ENCODE data around the gene FAM241A. TPM values are rescaled to one million over a fixed set of nuclear protein-coding genes. Genes with fewer than 3 reads are reported as not detected.
A peak's percentile ranks its signal among the peaks of the same experiment; 100 is the strongest.
"Not testable (repeated sequence)": the region's sequence is repeated elsewhere in the genome, so short reads cannot be mapped to it uniquely, and the experiment has no call there.

Gene FAM241A
- total and polyA plus RNA-seq, 9 of the 15 experiments (the other 6 are each of a cell fraction or from before 2014, with no cell fraction given) = 2.3 to 8.5 (median 5.3) TPM

DNA sequence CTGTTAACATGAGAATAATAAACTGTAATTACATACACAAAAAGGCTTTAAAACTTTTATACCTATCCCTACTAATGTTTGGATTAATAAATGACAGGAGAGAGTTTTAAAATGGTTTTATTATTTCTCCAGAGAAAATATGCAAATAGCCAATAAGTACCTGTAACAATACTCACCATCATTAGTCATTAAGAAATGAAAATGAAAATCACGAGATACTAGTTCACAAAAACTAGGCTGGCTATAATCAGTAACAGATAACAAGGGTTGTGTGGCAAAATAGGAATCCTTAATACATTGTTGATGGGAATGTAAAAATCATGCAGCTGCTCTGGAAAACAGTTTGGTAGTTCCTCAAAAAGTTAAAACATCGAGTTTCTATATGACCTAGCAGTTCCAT lies 61.2 kb downstream of the FAM241A start (continued):
- TF ChIP-seq MAFG (tag; conservative IDR thresholded peaks at IDR 0.05) (no peak), RB1 (IDR thresholded peaks at IDR 0.05; ENCODE audit: low read depth) (no peak), SREBF2 (CRISPR knock-in tag; IDR thresholded peaks at IDR 0.05) (no peak), CHCHD3 (CRISPR knock-in tag; IDR thresholded peaks at IDR 0.05) (no peak), SIN3B (IDR thresholded peaks at IDR 0.05; ENCODE audit: low read depth) (no peak), ARID1B (IDR thresholded peaks at IDR 0.05) (no peak), NCOA4 (IDR thresholded peaks at IDR 0.05; ENCODE audit: partially characterized antibody) (no peak), SMC3 (conservative IDR thresholded peaks at IDR 0.05; ENCODE audit: insufficient read depth, low read depth, low read length) (no peak), SREBF1 (IDR thresholded peaks at IDR 0.05; ENCODE audit: borderline replicate concordance, low read depth, low read length) (no peak), TCFL5 (CRISPR knock-in tag; conservative IDR thresholded peaks at IDR 0.05) (no peak)
- TF ChIP-seq, protein P1, sequence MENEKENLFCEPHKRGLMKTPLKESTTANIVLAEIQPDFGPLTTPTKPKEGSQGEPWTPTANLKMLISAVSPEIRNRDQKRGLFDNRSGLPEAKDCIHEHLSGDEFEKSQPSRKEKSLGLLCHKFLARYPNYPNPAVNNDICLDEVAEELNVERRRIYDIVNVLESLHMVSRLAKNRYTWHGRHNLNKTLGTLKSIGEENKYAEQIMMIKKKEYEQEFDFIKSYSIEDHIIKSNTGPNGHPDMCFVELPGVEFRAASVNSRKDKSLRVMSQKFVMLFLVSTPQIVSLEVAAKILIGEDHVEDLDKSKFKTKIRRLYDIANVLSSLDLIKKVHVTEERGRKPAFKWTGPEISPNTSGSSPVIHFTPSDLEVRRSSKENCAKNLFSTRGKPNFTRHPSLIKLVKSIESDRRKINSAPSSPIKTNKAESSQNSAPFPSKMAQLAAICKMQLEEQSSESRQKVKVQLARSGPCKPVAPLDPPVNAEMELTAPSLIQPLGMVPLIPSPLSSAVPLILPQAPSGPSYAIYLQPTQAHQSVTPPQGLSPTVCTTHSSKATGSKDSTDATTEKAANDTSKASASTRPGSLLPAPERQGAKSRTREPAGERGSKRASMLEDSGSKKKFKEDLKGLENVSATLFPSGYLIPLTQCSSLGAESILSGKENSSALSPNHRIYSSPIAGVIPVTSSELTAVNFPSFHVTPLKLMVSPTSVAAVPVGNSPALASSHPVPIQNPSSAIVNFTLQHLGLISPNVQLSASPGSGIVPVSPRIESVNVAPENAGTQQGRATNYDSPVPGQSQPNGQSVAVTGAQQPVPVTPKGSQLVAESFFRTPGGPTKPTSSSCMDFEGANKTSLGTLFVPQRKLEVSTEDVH (IDR thresholded peaks at IDR 0.05; ENCODE audit: low read depth, partially characterized antibody) = no peak

DNA sequence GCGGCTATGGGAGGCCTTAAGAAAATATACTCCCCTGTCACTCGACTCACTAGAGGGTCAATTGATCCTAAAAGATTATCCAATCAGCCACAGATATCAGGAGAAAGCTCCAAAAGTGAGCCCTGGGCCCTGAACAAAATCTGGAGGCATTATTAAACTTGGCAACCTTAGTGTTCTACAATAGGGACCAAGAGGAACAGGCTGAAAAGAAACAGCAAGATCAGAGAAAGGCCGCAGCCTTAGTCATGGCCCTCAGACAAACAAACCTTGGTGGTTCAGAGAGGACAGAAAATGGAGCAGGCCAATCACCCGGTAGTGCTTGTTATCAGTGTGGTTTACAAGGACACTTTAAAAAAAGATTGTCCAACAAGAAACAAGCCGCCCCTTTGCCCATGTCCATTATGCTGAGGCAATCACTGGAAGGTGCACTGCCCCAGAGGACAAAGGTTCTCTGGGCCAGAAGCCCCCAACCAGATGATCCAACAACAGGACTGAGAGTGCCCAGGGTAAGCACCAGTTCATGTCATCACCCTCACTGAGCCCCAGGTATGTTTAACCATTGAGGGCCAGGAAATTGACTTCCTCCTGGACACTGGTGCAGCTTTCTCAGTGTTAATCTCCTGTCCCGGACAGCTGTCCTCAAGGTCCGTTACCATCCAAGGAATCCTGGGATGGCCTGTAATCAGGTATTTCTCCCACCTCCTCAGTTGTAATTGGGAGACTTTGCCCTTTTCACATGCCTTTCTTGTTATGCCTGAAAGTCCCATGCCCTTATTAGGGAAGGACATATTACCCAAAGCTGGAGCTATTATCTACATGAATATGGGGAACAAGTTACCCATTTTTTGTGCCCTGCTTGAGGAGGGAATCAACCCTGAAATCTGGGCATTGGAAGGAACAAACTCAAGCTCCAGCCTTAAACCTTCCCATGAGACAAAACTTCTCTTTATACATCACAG lies 63.2 kb downstream of the FAM241A start:
- H4K20me1 ChIP-seq (replicated peaks; ENCODE audit: control insufficient read depth, insufficient read depth, low read length); POLR2A ChIA-PET; FAIRE-seq; H3K9me1 ChIP-seq (ENCODE audit: control insufficient read depth, insufficient read depth, low read length); H3K27me3 ChIP-seq (ENCODE audit: control insufficient read depth in 2 of 2, insufficient read depth in 2 of 2, low read length in 2 of 2); H3K9ac ChIP-seq (ENCODE audit: insufficient read depth in 1 of 2, low read depth in 2 of 2, low read length in 2 of 2); ATAC-seq; CTCF ChIA-PET (ENCODE audit: low intra/inter-chr PET ratio); H3K9me3 ChIP-seq (replicated peaks; ENCODE audit: control insufficient read depth, insufficient read depth, low read depth, low read length); H3K4me1 ChIP-seq (replicated peaks in 1 of 2; ENCODE audit: control insufficient read depth in 2 of 2, insufficient read depth in 2 of 2, low read length in 2 of 2); H3K4me2 ChIP-seq (ENCODE audit: insufficient read depth, low read length); H3K36me3 ChIP-seq (ENCODE audit: control insufficient read depth, insufficient read depth, low read length); H3K27ac ChIP-seq (ENCODE audit: extremely low read depth, low read depth, low read length); BruUV-seq (replicated peaks); in situ Hi-C loops (cut with MboI); DNase-seq (ENCODE audit: extremely low read depth in 1 of 4, low spot score in 3 of 4); intact Hi-C loops (cut with micrococcal nuclease); H3K79me2 ChIP-seq (ENCODE audit: control insufficient read depth, insufficient read depth, low read length); H3K4me3 ChIP-seq: not testable (repeated sequence)
- H2AFZ ChIP-seq (ENCODE audit: low read depth, low read length) = 0 out of 2 replicates have a peak overlapping the region, but pooled peaks have one; percentile 55
- WGBS (ENCODE audit: insufficient coverage, low coverage, missing lambda C conversion rate) = 36% methylated on average over 7 of the region's 7 CpGs

Measured in K562 (cell line).